ENCODE data around the gene TRAT1.

DNA sequence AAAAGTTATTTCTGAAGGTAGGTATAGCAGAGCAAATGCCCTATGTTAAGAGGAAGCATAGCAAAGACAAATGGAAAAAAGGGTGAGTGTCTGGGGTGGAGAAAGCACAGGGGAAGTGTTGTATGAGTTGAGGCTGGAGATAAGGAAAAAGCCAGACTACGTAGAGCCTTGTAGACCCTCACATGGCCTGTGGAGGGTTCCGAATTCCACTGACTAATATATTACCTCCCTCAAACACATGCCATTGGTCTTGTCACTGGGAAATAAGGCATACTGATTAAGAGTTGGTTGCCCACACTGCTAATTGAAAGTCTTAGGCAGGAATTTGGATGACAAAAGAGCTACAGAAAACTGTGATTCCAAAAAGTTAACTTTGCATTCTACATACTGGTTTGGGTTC lies 65.2 kb downstream of the TRAT1 start:
- TF ChIP-seq EZH2 (IDR thresholded peaks at IDR 0.05; ENCODE audit: low read depth, unreplicated experiment) (no peak), POLR2AphosphoS5 (IDR thresholded peaks at IDR 0.05; ENCODE audit: low read depth) (no peak), CTCF (conservative IDR thresholded peaks at IDR 0.05; ENCODE audit: low read depth in 2 of 2) (no peak), REST (IDR thresholded peaks at IDR 0.05; ENCODE audit: unreplicated experiment) (no peak), EZH2phosphoT487 (IDR thresholded peaks at IDR 0.05; ENCODE audit: unreplicated experiment) (no peak)
